RWPE2 (cell line): Measurements from ENCODE around the gene TMEM30B.

ENCODE experiments used
- ATAC-seq: fragments of 200-7000 bp; cut with Tn5 transposase; 3 replicates; pipeline ENCODE4 v1.9.1; 2021; ENCODE audit warnings: low read depth
- DNase-seq: peaks from one replicate; pipeline ENCODE4 v3.0.0-alpha.2; 2020; ENCODE audit warnings: low spot score
- H3K27ac ChIP-seq: fragments of 450-650 bp; 2 replicates; pipeline ENCODE4 v1.5.1; 2017; ENCODE audit warnings: mild to moderate bottlenecking; ENCODE audit not compliant: poor library complexity, severe bottlenecking
- H3K27me3 ChIP-seq: fragments of 250-450 bp; sonication (Bioruptor Pico); 2 replicates; pipeline ENCODE4 v1.5.1; 2021; ENCODE audit warnings: mild to moderate bottlenecking, moderate library complexity; ENCODE audit not compliant: insufficient read depth, poor library complexity, severe bottlenecking
- H3K36me3 ChIP-seq: fragments of 250-450 bp; sonication (Bioruptor Pico); 2 replicates; pipeline ENCODE4 v1.5.1; 2020; ENCODE audit warnings: low read depth, mild to moderate bottlenecking, moderate library complexity
- H3K4me1 ChIP-seq: fragments of 250-450 bp; sonication (Bioruptor Pico); 2 replicates; pipeline ENCODE4 v1.5.1; 2021; ENCODE audit warnings: mild to moderate bottlenecking, moderate library complexity; ENCODE audit not compliant: insufficient read depth, poor library complexity, severe bottlenecking
- H3K4me3 ChIP-seq: fragments of 250-450 bp; sonication (Bioruptor Pico); 2 replicates; pipeline ENCODE4 v1.5.1; 2021; ENCODE audit warnings: mild to moderate bottlenecking, moderate library complexity; ENCODE audit not compliant: severe bottlenecking
- H3K9me3 ChIP-seq: fragments of 250-450 bp; sonication (Bioruptor Pico); 2 replicates; pipeline ENCODE4 v1.5.1; 2021; ENCODE audit warnings: mild to moderate bottlenecking, moderate library complexity; ENCODE audit not compliant: severe bottlenecking
- CTCF ChIP-seq: fragments of 450-650 bp; IDR thresholded peaks from one replicate; pipeline ENCODE4 v1.5.1; 2017; ENCODE audit warnings: mild to moderate bottlenecking, moderate library complexity; ENCODE audit not compliant: poor library complexity, severe bottlenecking

The TMEM30B gene

GRCh38 chr14:61257469-61258057 lies 23.6 kb downstream of the TMEM30B start:
- no peaks in the 10 kb centered on the region for H3K9me3 ChIP-seq
- H3K4me3 ChIP-seq = no peak overlapping the region
- no peak for DNase-seq
- TF ChIP-seq CTCF = no peak
- H3K27ac ChIP-seq = no peak overlapping the region
- no peaks in the 10 kb centered on the region for H3K36me3 ChIP-seq
- no peak for ATAC-seq
- peaks cover 3% of the 10 kb centered on the region for H3K4me1 ChIP-seq
- no peaks in the 10 kb centered on the region for H3K27me3 ChIP-seq

- Histone ChIP-seq H3K4me1 (peaks cover 3% of the 10 kb centered on the region), H3K36me3 (no peaks in the 10 kb centered on the region), H3K27ac (no peak overlapping the region), H3K27me3 (no peaks in the 10 kb centered on the region), H3K4me3 (no peak overlapping the region), H3K9me3 (no peaks in the 10 kb centered on the region)
- TF ChIP-seq CTCF = no peak
- no peak for DNase-seq
- no peak for ATAC-seq
These were observed 24.2 kb downstream of the TMEM30B start for GRCh38 chr14:61256826-61257468.

- TF ChIP-seq CTCF = no peak
- no peaks in the 10 kb centered on the region for H3K27me3 ChIP-seq
- no peak for DNase-seq
- peaks cover 3% of the 10 kb centered on the region for H3K4me1 ChIP-seq
- no peak overlapping the region for H3K4me3 ChIP-seq
- no peaks in the 10 kb centered on the region for H3K9me3 ChIP-seq
- H3K27ac ChIP-seq = no peak overlapping the region
- H3K36me3 ChIP-seq = no peaks in the 10 kb centered on the region
- ATAC-seq = no peak
These were observed 25.2 kb downstream of the TMEM30B start for GRCh38 chr14:61255968-61256367.

- no peak for TF ChIP-seq CTCF
- no peaks in the 10 kb centered on the region for H3K4me1 ChIP-seq
- H3K36me3 ChIP-seq = no peaks in the 10 kb centered on the region
- H3K4me3 ChIP-seq = no peak overlapping the region
- ATAC-seq (no peak), DNase-seq (no peak)
- H3K27me3 ChIP-seq = no peaks in the 10 kb centered on the region
- no peaks in the 10 kb centered on the region for H3K9me3 ChIP-seq
- no peak overlapping the region for H3K27ac ChIP-seq
These were observed 26.2 kb downstream of the TMEM30B start for GRCh38 chr14:61254808-61255526.
